ACC112 (cell line): ENCODE data around the gene MYL6B.
"Not testable (repeated sequence)": the region's sequence is repeated elsewhere in the genome, so short reads cannot be mapped to it uniquely, and the experiment has no call there.

Experiments used
- H2AFZ ChIP-seq: fragments of 200-600 bp; sonication (generic); one replicate; pipeline ENCODE4 v1.6.0; 2017; ENCODE audit warnings: antibody characterized with exemption, low read length; ENCODE audit not compliant: unreplicated experiment
- H3K27ac ChIP-seq: fragments of 200-600 bp; sonication (generic); 2 replicates; pipeline ENCODE4 v1.5.1; 2014; ENCODE audit warnings: low read depth, mild to moderate bottlenecking, antibody characterized with exemption, low read length, moderate library complexity
- H3K27me3 ChIP-seq: fragments of 200-600 bp; sonication (generic); 2 replicates; pipeline ENCODE4 v1.6.1; 2014; ENCODE audit warnings: mild to moderate bottlenecking, antibody characterized with exemption, low read length, moderate library complexity, mixed read lengths; ENCODE audit not compliant: insufficient read depth
- H3K36me3 ChIP-seq: fragments of 200-600 bp; sonication (generic); 2 replicates; pipeline ENCODE4 v1.6.1; 2016; ENCODE audit warnings: mild to moderate bottlenecking, antibody characterized with exemption, low read length, moderate library complexity, mixed read lengths; ENCODE audit not compliant: insufficient read depth
- H3K4me1 ChIP-seq: fragments of 200-600 bp; sonication (generic); one replicate; pipeline ENCODE4 v1.6.1; 2016; ENCODE audit warnings: low read length, mixed read lengths; ENCODE audit not compliant: insufficient read depth, unreplicated experiment, control insufficient read depth
- H3K4me3 ChIP-seq: fragments of 200-600 bp; sonication (generic); 2 replicates; pipeline ENCODE4 v1.5.1; 2014; ENCODE audit warnings: mild to moderate bottlenecking, low read depth, low read length
- H3K79me2 ChIP-seq: fragments of 200-600 bp; sonication (generic); one replicate; pipeline ENCODE4 v1.6.0; 2016; ENCODE audit warnings: low read length; ENCODE audit not compliant: control insufficient read depth, unreplicated experiment, insufficient read depth

MYL6B gene

DNA sequence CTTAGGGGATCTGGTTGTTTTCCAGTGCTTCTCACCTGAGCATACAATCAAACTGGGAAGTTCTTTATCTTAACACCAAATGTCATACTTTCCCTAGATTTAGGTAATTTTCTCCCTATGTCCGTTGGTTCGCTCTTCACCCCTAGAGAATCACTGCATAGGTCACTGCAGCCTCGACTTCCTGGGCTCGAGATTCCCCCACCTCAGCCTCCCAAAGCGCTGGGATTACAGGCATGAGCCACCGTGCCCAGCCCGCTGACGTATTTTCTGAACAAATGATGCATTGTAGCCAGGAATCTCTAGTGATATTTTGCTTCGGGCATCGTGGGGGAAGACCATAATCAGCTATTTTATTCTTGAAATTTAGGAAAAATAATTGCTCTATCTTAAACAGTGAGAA is 37.1 kb upstream of the MYL6B start:
- Histone ChIP-seq H3K27me3 (no peaks in the 10 kb centered on the region), H3K36me3 (peaks cover 26% of the 10 kb centered on the region), H3K4me1 (peaks cover 20% of the 10 kb centered on the region), H2AFZ (peak overlapping the region; percentile 97), H3K27ac (peak overlapping the region; percentile 94), H3K79me2 (peaks cover 14% of the 10 kb centered on the region), H3K4me3 (peak overlapping the region; percentile 93)

- Histone ChIP-seq H3K36me3 (peaks cover 15% of the 10 kb centered on the region), H3K4me1 (peaks cover 21% of the 10 kb centered on the region), H3K27ac (peak within 1 kb of the TSS; percentile 94), H3K4me3 (peak within 1 kb of the TSS; percentile 93), H3K27me3 (no peaks in the 10 kb centered on the region), H2AFZ (peak within 1 kb of the TSS; percentile 97), H3K79me2 (peaks cover 14% of the 10 kb centered on the region)
These were observed 35.9 kb upstream of the MYL6B start, which contains the start of gene RPL41 for GRCh38 chr12:56116267-56117081. Gene RPL41, plus strand, starts transcription at chr12:56116633.

GRCh38 chr12:56117082-56117706 is 35.2 kb upstream of the MYL6B start:
- H3K27me3 ChIP-seq, H2AFZ ChIP-seq: not testable (repeated sequence)
- peak overlapping the region; percentile 94 for H3K27ac ChIP-seq
- peaks cover 12% of the 10 kb centered on the region; the same call in 1 of the 2 replicates for H3K36me3 ChIP-seq
- H3K4me3 ChIP-seq = peak overlapping the region; percentile 93
- peaks cover 14% of the 10 kb centered on the region for H3K79me2 ChIP-seq
- H3K4me1 ChIP-seq = peaks cover 21% of the 10 kb centered on the region

DNA sequence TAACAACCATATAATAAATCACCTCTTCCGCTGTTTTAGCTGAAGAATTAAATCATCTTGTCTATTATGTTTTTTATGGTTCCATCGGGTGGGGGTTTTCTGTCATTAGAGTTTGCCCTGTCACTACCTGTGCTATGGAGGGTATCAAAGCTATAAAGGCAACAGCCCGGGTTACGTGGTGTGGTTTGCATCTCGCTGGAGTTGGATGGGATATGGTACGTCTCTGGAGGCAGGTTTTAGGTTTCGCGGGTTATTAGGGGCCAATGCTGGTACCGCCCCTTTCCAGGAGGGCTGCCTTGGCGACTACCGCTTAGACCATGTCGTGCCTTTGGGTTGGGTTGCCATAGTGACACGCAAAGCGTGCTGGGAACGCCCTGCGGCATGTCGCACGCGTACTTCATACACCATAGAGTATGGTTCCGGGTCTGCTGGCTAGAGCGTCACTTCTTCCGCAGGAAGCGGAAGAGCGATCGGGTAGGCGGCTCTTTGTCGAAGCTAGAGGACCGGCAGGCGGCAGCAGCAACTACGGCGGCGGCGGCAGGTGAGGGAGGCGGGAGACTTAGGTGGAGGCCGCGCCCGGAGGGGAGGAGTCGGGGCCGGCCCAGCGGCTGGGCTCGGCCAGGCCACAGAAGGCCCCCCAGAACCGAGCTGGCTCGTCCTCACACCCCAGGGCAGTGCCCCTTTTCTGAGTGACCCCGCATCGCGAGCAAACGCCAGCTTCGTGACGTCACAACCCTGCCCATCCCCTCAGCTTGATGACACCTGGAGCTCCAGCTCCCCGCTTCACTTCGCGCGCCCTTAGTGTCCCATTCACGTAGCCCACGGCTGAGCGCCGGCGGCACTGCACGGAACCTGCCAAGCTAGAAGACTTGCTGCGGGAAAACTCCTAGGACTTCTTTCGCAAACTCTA is 34.4 kb upstream of the MYL6B start, which contains the start of gene ZC3H10:
ZC3H10 (plus strand) TSS at position 489 of the 910 bp plus-strand sequence. CDS start 2,297 bp downstream, outside the sequence.
- peak within 1 kb of the TSS; percentile 93 for H3K4me3 ChIP-seq
- no peaks in the 10 kb centered on the region for H3K27me3 ChIP-seq
- H3K27ac ChIP-seq = peak within 1 kb of the TSS; percentile 94
- H2AFZ ChIP-seq = no peak within 1 kb of the TSS
- H3K4me1 ChIP-seq = peaks cover 21% of the 10 kb centered on the region
- H3K36me3 ChIP-seq = peaks cover 11% of the 10 kb centered on the region; the same call in 1 of the 2 replicates
- H3K79me2 ChIP-seq = peaks cover 14% of the 10 kb centered on the region

DNA sequence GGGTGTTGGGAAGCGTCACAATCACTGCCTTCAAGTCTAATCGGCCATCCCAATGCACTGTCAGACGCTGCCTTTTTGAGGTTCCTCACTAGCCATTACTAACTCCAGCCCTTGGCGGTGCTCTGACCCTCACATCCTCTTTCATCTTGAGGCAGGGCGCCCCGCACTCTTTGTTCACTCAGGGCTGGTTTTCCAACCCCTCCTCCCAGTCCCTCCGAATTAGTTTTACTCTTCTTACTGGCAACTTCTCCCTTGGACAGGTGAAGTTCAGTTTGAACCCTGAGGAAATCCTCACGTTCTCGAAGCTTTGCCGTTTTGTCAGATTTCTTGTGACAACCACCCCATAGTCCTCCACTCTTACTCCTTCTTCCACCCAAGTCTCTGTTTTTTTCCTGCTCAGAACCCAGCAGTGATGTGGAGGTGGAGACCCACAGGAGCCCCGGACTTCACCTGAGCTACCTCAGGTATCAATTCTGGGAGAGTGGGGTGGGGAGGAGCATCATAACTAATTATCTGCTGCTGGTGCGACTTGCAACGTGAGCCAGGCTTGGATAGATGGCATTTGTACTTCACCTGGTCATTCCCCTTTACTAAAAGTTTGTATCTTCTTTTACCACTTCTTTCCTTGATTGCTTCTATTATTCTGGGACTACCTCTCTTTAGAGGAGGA is 33.6 kb upstream of the MYL6B start:
- Histone ChIP-seq H3K36me3 (peaks cover 5% of the 10 kb centered on the region; the same call in 1 of the 2 replicates), H3K27ac (peak overlapping the region; percentile 72), H3K27me3 (no peaks in the 10 kb centered on the region), H3K4me1 (peaks cover 21% of the 10 kb centered on the region), H3K79me2 (peaks cover 14% of the 10 kb centered on the region), H2AFZ (no peak overlapping the region), H3K4me3 (peak overlapping the region; percentile 93)

GRCh38 chr12:56119361-56119796 is 33.0 kb upstream of the MYL6B start:
- Histone ChIP-seq H2AFZ (no peak overlapping the region), H3K36me3 (peaks cover 5% of the 10 kb centered on the region; the same call in 1 of the 2 replicates), H3K27me3 (no peaks in the 10 kb centered on the region), H3K27ac (peak overlapping the region; percentile 72; the same call in 1 of the 2 replicates), H3K4me3 (peak overlapping the region; percentile 93), H3K4me1 (peaks cover 21% of the 10 kb centered on the region), H3K79me2 (peaks cover 14% of the 10 kb centered on the region)

DNA sequence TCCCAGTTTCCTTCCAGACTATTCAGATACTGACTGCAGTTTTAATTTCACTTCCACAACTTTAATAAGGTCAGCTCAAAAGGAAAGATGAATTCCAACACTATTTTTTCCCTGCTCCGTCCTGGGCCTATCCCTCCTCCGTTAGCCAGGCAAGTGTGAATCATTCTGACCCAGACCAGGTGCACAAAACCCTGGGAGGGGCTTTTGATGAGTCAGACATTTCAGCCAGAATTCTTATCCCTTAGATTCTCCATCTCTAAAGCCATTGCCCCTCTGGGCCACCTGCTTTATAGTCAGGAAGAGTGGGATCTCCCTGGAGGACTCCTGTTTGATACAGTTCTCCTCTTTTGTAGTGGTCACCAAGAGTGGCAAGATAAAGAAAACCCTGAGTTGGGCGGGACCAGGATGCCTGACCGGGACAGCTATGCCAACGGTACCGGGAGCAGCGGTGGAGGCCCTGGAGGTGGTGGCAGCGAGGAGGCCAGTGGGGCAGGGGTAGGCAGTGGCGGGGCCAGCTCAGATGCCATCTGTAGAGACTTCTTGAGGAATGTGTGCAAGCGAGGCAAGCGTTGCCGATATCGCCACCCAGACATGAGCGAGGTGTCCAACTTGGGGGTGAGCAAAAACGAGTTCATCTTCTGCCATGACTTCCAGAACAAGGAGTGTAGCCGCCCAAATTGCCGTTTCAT is 32.1 kb upstream of the MYL6B start:
- Histone ChIP-seq H2AFZ (no peak overlapping the region), H3K36me3 (peaks cover 5% of the 10 kb centered on the region; the same call in 1 of the 2 replicates), H3K4me1 (peaks cover 17% of the 10 kb centered on the region), H3K27me3 (no peaks in the 10 kb centered on the region), H3K27ac (no peak overlapping the region), H3K79me2 (peaks cover 14% of the 10 kb centered on the region), H3K4me3 (0 out of 2 replicates have a peak overlapping the region, but pooled peaks have one; percentile 2)

GRCh38 chr12:56121204-56121870 is 31.1 kb upstream of the MYL6B start:
- Histone ChIP-seq H3K4me1 (peaks cover 20% of the 10 kb centered on the region), H3K79me2 (peaks cover 14% of the 10 kb centered on the region), H2AFZ (no peak overlapping the region), H3K4me3 (no peak overlapping the region), H3K27ac (no peak overlapping the region), H3K36me3 (peaks cover 5% of the 10 kb centered on the region; the same call in 1 of the 2 replicates), H3K27me3 (no peaks in the 10 kb centered on the region)

GRCh38 chr12:56122637-56123036 is 29.8 kb upstream of the MYL6B start:
- H2AFZ ChIP-seq = no peak overlapping the region
- peaks cover 5% of the 10 kb centered on the region for H3K79me2 ChIP-seq
- no peak overlapping the region for H3K27ac ChIP-seq
- no peaks in the 10 kb centered on the region for H3K27me3 ChIP-seq
- H3K36me3 ChIP-seq = no peaks in the 10 kb centered on the region
- no peak overlapping the region for H3K4me3 ChIP-seq
- peaks cover 31% of the 10 kb centered on the region for H3K4me1 ChIP-seq
